ENCODE data around the gene SAP30BP.
A peak's percentile ranks its signal among the peaks of the same experiment; 100 is the strongest.

SAP30BP gene

GRCh38 chr17:75666959-75667790 lies at the start of gene SAP30BP, which contains the start of gene RECQL5:
Gene SAP30BP (plus strand): TSS chr17:75667338. CDS start chr17:75667373, 35 bp downstream.
Gene RECQL5 (minus strand): TSS chr17:75667154. CDS start chr17:75666557, 597 bp downstream.
- no peaks in the 10 kb centered on the region for H3K9me3 ChIP-seq (ENCODE audit: control insufficient read depth in 2 of 2, low read length in 2 of 2)
- H3K9ac ChIP-seq (ENCODE audit: low read depth in 1 of 2, low read length in 2 of 2) = peak within 1 kb of the TSS; percentile 89 to 91
- peaks cover 34 to 36% of the 10 kb centered on the region in 2 donors for H3K36me3 ChIP-seq (ENCODE audit: control insufficient read depth in 2 of 2, insufficient read depth in 2 of 2, low read length in 2 of 2)
- H3K4me3 ChIP-seq (ENCODE audit: low read length in 2 of 2) = peak within 1 kb of the TSS; percentile 91 to 97
- H3K4me1 ChIP-seq (ENCODE audit: control insufficient read depth in 2 of 2, insufficient read depth in 2 of 2, low read length in 2 of 2) = peaks cover 15 to 18% of the 10 kb centered on the region in 2 donors
- H3K27me3 ChIP-seq (ENCODE audit: control insufficient read depth in 2 of 2, insufficient read depth in 2 of 2, low read length in 2 of 2) = no peaks in the 10 kb centered on the region
- H3K27ac ChIP-seq (ENCODE audit: low read depth in 2 of 2, low read length in 2 of 2) = peak within 1 kb of the TSS; percentile 82 to 87

- peak overlapping the region in 1 of 2 donors; percentile 38 for H3K4me3 ChIP-seq (ENCODE audit: low read length in 2 of 2)
- peaks cover 45 to 62% of the 10 kb centered on the region in 2 donors for H3K36me3 ChIP-seq (ENCODE audit: control insufficient read depth in 2 of 2, insufficient read depth in 2 of 2, low read length in 2 of 2)
- no peaks in the 10 kb centered on the region for H3K9me3 ChIP-seq (ENCODE audit: control insufficient read depth in 2 of 2, low read length in 2 of 2)
- peak overlapping the region; percentile 52 to 81 for H3K9ac ChIP-seq (ENCODE audit: low read depth in 1 of 2, low read length in 2 of 2)
- peaks cover 35 to 43% of the 10 kb centered on the region in 2 donors for H3K4me1 ChIP-seq (ENCODE audit: control insufficient read depth in 2 of 2, insufficient read depth in 2 of 2, low read length in 2 of 2)
- H3K27me3 ChIP-seq (ENCODE audit: control insufficient read depth in 2 of 2, insufficient read depth in 2 of 2, low read length in 2 of 2) = no peaks in the 10 kb centered on the region
- peak overlapping the region; percentile 61 to 92 for H3K27ac ChIP-seq (ENCODE audit: low read depth in 2 of 2, low read length in 2 of 2)
Observed at GRCh38 chr17:75617675-75618074, 49.5 kb upstream of the SAP30BP start.

GRCh38 chr17:75619506-75620431 lies 47.4 kb upstream of the SAP30BP start:
- peaks cover 44 to 59% of the 10 kb centered on the region in 2 donors for H3K36me3 ChIP-seq (ENCODE audit: control insufficient read depth in 2 of 2, insufficient read depth in 2 of 2, low read length in 2 of 2)
- H3K27ac ChIP-seq (ENCODE audit: low read depth in 2 of 2, low read length in 2 of 2) = no peak overlapping the region
- H3K27me3 ChIP-seq (ENCODE audit: control insufficient read depth in 2 of 2, insufficient read depth in 2 of 2, low read length in 2 of 2) = no peaks in the 10 kb centered on the region
- no peak overlapping the region for H3K9ac ChIP-seq (ENCODE audit: low read depth in 1 of 2, low read length in 2 of 2)
- H3K4me1 ChIP-seq (ENCODE audit: control insufficient read depth in 2 of 2, insufficient read depth in 2 of 2, low read length in 2 of 2) = peaks cover 25 to 27% of the 10 kb centered on the region in 2 donors
- H3K9me3 ChIP-seq (ENCODE audit: control insufficient read depth in 2 of 2, low read length in 2 of 2) = no peaks in the 10 kb centered on the region
- no peak overlapping the region for H3K4me3 ChIP-seq (ENCODE audit: low read length in 2 of 2)

GRCh38 chr17:75621489-75621888 lies 45.6 kb upstream of the SAP30BP start:
- Histone ChIP-seq H3K4me1 (ENCODE audit: control insufficient read depth in 2 of 2, insufficient read depth in 2 of 2, low read length in 2 of 2) (peaks cover 16 to 17% of the 10 kb centered on the region in 2 donors), H3K36me3 (ENCODE audit: control insufficient read depth in 2 of 2, insufficient read depth in 2 of 2, low read length in 2 of 2) (peaks cover 42 to 62% of the 10 kb centered on the region in 2 donors), H3K27ac (ENCODE audit: low read depth in 2 of 2, low read length in 2 of 2) (no peak overlapping the region), H3K4me3 (ENCODE audit: low read length in 2 of 2) (no peak overlapping the region), H3K9me3 (ENCODE audit: control insufficient read depth in 2 of 2, low read length in 2 of 2) (no peaks in the 10 kb centered on the region), H3K9ac (ENCODE audit: low read depth in 1 of 2, low read length in 2 of 2) (no peak overlapping the region), H3K27me3 (ENCODE audit: control insufficient read depth in 2 of 2, insufficient read depth in 2 of 2, low read length in 2 of 2) (no peaks in the 10 kb centered on the region)

GRCh38 chr17:75622076-75622475 lies 45.1 kb upstream of the SAP30BP start:
- peaks cover 46 to 66% of the 10 kb centered on the region in 2 donors for H3K36me3 ChIP-seq (ENCODE audit: control insufficient read depth in 2 of 2, insufficient read depth in 2 of 2, low read length in 2 of 2)
- H3K9me3 ChIP-seq (ENCODE audit: control insufficient read depth in 2 of 2, low read length in 2 of 2) = no peaks in the 10 kb centered on the region

GRCh38 chr17:75622771-75623273 lies 44.3 kb upstream of the SAP30BP start:
- peaks cover 4 to 5% of the 10 kb centered on the region in 2 donors for H3K4me1 ChIP-seq (ENCODE audit: control insufficient read depth in 2 of 2, insufficient read depth in 2 of 2, low read length in 2 of 2)
- no peak overlapping the region for H3K4me3 ChIP-seq (ENCODE audit: low read length in 2 of 2)
- no peaks in the 10 kb centered on the region for H3K9me3 ChIP-seq (ENCODE audit: control insufficient read depth in 2 of 2, low read length in 2 of 2)
- H3K36me3 ChIP-seq (ENCODE audit: control insufficient read depth in 2 of 2, insufficient read depth in 2 of 2, low read length in 2 of 2) = peaks cover 51 to 66% of the 10 kb centered on the region in 2 donors
- no peaks in the 10 kb centered on the region for H3K27me3 ChIP-seq (ENCODE audit: control insufficient read depth in 2 of 2, insufficient read depth in 2 of 2, low read length in 2 of 2)
- H3K27ac ChIP-seq (ENCODE audit: low read depth in 2 of 2, low read length in 2 of 2) = no peak overlapping the region
- H3K9ac ChIP-seq (ENCODE audit: low read depth in 1 of 2, low read length in 2 of 2) = no peak overlapping the region

More at GRCh38 chr17:75622076-75622475, 45.1 kb upstream of the SAP30BP start:
- H3K4me1 ChIP-seq (ENCODE audit: control insufficient read depth in 2 of 2, insufficient read depth in 2 of 2, low read length in 2 of 2) = peaks cover 10 to 11% of the 10 kb centered on the region in 2 donors
- no peak overlapping the region for H3K27ac ChIP-seq (ENCODE audit: low read depth in 2 of 2, low read length in 2 of 2)
- H3K4me3 ChIP-seq (ENCODE audit: low read length in 2 of 2) = no peak overlapping the region
- H3K9ac ChIP-seq (ENCODE audit: low read depth in 1 of 2, low read length in 2 of 2) = no peak overlapping the region
- H3K27me3 ChIP-seq (ENCODE audit: control insufficient read depth in 2 of 2, insufficient read depth in 2 of 2, low read length in 2 of 2) = no peaks in the 10 kb centered on the region

GRCh38 chr17:75623386-75623785 lies 43.8 kb upstream of the SAP30BP start:
- Histone ChIP-seq H3K9ac (ENCODE audit: low read depth in 1 of 2, low read length in 2 of 2) (no peak overlapping the region), H3K4me1 (ENCODE audit: control insufficient read depth in 2 of 2, insufficient read depth in 2 of 2, low read length in 2 of 2) (peaks cover 0 to 3% of the 10 kb centered on the region in 2 donors), H3K27me3 (ENCODE audit: control insufficient read depth in 2 of 2, insufficient read depth in 2 of 2, low read length in 2 of 2) (no peaks in the 10 kb centered on the region), H3K4me3 (ENCODE audit: low read length in 2 of 2) (no peak overlapping the region), H3K27ac (ENCODE audit: low read depth in 2 of 2, low read length in 2 of 2) (no peak overlapping the region), H3K36me3 (ENCODE audit: control insufficient read depth in 2 of 2, insufficient read depth in 2 of 2, low read length in 2 of 2) (peaks cover 48 to 62% of the 10 kb centered on the region in 2 donors), H3K9me3 (ENCODE audit: control insufficient read depth in 2 of 2, low read length in 2 of 2) (no peaks in the 10 kb centered on the region)

- Histone ChIP-seq H3K27me3 (ENCODE audit: control insufficient read depth in 2 of 2, insufficient read depth in 2 of 2, low read length in 2 of 2) (no peaks in the 10 kb centered on the region), H3K4me1 (ENCODE audit: control insufficient read depth in 2 of 2, insufficient read depth in 2 of 2, low read length in 2 of 2) (no peaks in the 10 kb centered on the region), H3K9ac (ENCODE audit: low read depth in 1 of 2, low read length in 2 of 2) (no peak overlapping the region), H3K9me3 (ENCODE audit: control insufficient read depth in 2 of 2, low read length in 2 of 2) (no peaks in the 10 kb centered on the region), H3K4me3 (ENCODE audit: low read length in 2 of 2) (no peak overlapping the region), H3K27ac (ENCODE audit: low read depth in 2 of 2, low read length in 2 of 2) (no peak overlapping the region), H3K36me3 (ENCODE audit: control insufficient read depth in 2 of 2, insufficient read depth in 2 of 2, low read length in 2 of 2) (peaks cover 45 to 56% of the 10 kb centered on the region in 2 donors)
Observed at GRCh38 chr17:75624021-75624420, 43.1 kb upstream of the SAP30BP start.

- Histone ChIP-seq H3K4me3 (ENCODE audit: low read length in 2 of 2) (no peak overlapping the region), H3K9me3 (ENCODE audit: control insufficient read depth in 2 of 2, low read length in 2 of 2) (no peaks in the 10 kb centered on the region), H3K27ac (ENCODE audit: low read depth in 2 of 2, low read length in 2 of 2) (no peak overlapping the region), H3K4me1 (ENCODE audit: control insufficient read depth in 2 of 2, insufficient read depth in 2 of 2, low read length in 2 of 2) (no peaks in the 10 kb centered on the region), H3K36me3 (ENCODE audit: control insufficient read depth in 2 of 2, insufficient read depth in 2 of 2, low read length in 2 of 2) (peaks cover 40 to 49% of the 10 kb centered on the region in 2 donors), H3K9ac (ENCODE audit: low read depth in 1 of 2, low read length in 2 of 2) (no peak overlapping the region), H3K27me3 (ENCODE audit: control insufficient read depth in 2 of 2, insufficient read depth in 2 of 2, low read length in 2 of 2) (no peaks in the 10 kb centered on the region)
Observed at GRCh38 chr17:75624714-75625345, 42.3 kb upstream of the SAP30BP start.
